ENCODE data around the gene DRC7.

DNA sequence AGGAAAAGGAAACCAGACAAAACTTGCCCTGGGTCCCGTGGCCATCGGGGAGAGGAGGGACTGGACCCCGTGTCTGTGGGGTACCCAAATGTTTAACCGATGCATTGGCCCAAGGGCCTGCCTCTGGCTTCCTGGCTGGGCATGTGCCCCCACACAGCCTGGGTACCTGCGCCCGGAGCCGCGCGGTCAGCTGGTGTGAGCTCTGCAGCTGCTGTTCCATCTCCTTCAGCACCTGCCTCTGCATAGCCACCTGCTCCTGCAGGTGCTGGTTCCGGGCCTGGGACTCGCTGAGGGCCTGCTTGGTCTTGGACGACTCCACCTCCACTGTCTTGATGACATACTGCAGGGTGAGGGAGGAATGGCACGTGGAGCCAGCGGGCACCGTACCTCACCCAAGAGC is 75.8 kb downstream of the DRC7 start:
- TF ChIP-seq JUNB (IDR thresholded peaks at IDR 0.05), result no peak
- TF ChIP-seq CREB1 (IDR thresholded peaks at IDR 0.05; ENCODE audit: low read depth), result no peak
- TF ChIP-seq, protein P1, sequence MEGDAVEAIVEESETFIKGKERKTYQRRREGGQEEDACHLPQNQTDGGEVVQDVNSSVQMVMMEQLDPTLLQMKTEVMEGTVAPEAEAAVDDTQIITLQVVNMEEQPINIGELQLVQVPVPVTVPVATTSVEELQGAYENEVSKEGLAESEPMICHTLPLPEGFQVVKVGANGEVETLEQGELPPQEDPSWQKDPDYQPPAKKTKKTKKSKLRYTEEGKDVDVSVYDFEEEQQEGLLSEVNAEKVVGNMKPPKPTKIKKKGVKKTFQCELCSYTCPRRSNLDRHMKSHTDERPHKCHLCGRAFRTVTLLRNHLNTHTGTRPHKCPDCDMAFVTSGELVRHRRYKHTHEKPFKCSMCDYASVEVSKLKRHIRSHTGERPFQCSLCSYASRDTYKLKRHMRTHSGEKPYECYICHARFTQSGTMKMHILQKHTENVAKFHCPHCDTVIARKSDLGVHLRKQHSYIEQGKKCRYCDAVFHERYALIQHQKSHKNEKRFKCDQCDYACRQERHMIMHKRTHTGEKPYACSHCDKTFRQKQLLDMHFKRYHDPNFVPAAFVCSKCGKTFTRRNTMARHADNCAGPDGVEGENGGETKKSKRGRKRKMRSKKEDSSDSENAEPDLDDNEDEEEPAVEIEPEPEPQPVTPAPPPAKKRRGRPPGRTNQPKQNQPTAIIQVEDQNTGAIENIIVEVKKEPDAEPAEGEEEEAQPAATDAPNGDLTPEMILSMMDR (IDR thresholded peaks at IDR 0.05 in 2 of 3, conservative IDR thresholded peaks at IDR 0.05 in 1 of 3; ENCODE audit: control insufficient read depth in 2 of 3, extremely low read depth in 1 of 3, insufficient read depth in 1 of 3, low read depth in 3 of 3, low read length in 3 of 3), result no peak
- no peak for TF ChIP-seq ZSCAN29 (IDR thresholded peaks at IDR 0.05)
- TF ChIP-seq TAF1 (IDR thresholded peaks at IDR 0.05; ENCODE audit: borderline replicate concordance, low read depth, low read length), result no peak
- no peak for TF ChIP-seq ZNF274 (IDR thresholded peaks at IDR 0.05; ENCODE audit: insufficient read depth, insufficient read length)
- no peak for TF ChIP-seq BRCA1 (IDR thresholded peaks at IDR 0.05; ENCODE audit: low read depth, low read length)
- TF ChIP-seq POLR2A (IDR thresholded peaks at IDR 0.05; ENCODE audit: low read depth, low read length), result no peak
- no peak for TF ChIP-seq LARP7 (IDR thresholded peaks at IDR 0.05)
- TF ChIP-seq TARDBP (IDR thresholded peaks at IDR 0.05; ENCODE audit: borderline replicate concordance), result no peak
